ENCODE data around the gene TANGO6.

The TANGO6 gene

GRCh38 chr16:69003500-69003899, 160.2 kb downstream of the TANGO6 start:
- Histone ChIP-seq H3K36me3 (ENCODE audit: control insufficient read depth, insufficient read depth, low read length) (no peaks in the 10 kb centered on the region), H3K4me3 (ENCODE audit: low read depth, low read length) (no peak overlapping the region), H3K27me3 (ENCODE audit: control insufficient read depth, insufficient read depth, low read length) (no peaks in the 10 kb centered on the region), H3K4me1 (ENCODE audit: control insufficient read depth, insufficient read depth, low read length) (no peaks in the 10 kb centered on the region), H3K9me3 (ENCODE audit: control insufficient read depth, insufficient read depth, low read length) (peaks cover 10% of the 10 kb centered on the region), H3K9ac (ENCODE audit: low read depth, low read length) (no peak overlapping the region)

GRCh38 chr16:69005641-69006355, 162.5 kb downstream of the TANGO6 start:
- H3K36me3 ChIP-seq (ENCODE audit: control insufficient read depth, insufficient read depth, low read length) = no peaks in the 10 kb centered on the region
- no peaks in the 10 kb centered on the region for H3K27me3 ChIP-seq (ENCODE audit: control insufficient read depth, insufficient read depth, low read length)
- no peak overlapping the region for H3K9ac ChIP-seq (ENCODE audit: low read depth, low read length)
- no peaks in the 10 kb centered on the region for H3K4me1 ChIP-seq (ENCODE audit: control insufficient read depth, insufficient read depth, low read length)
- H3K4me3 ChIP-seq (ENCODE audit: low read depth, low read length) = no peak overlapping the region
- peaks cover 10% of the 10 kb centered on the region for H3K9me3 ChIP-seq (ENCODE audit: control insufficient read depth, insufficient read depth, low read length)

- Histone ChIP-seq H3K36me3 (ENCODE audit: control insufficient read depth, insufficient read depth, low read length) (no peaks in the 10 kb centered on the region), H3K9me3 (ENCODE audit: control insufficient read depth, insufficient read depth, low read length) (no peaks in the 10 kb centered on the region), H3K4me1 (ENCODE audit: control insufficient read depth, insufficient read depth, low read length) (no peaks in the 10 kb centered on the region), H3K9ac (ENCODE audit: low read depth, low read length) (no peak overlapping the region), H3K4me3 (ENCODE audit: low read depth, low read length) (no peak overlapping the region), H3K27me3 (ENCODE audit: control insufficient read depth, insufficient read depth, low read length) (no peaks in the 10 kb centered on the region)
Measured at GRCh38 chr16:69012906-69013305, 169.6 kb downstream of the TANGO6 start.

GRCh38 chr16:69013991-69014390, 170.7 kb downstream of the TANGO6 start:
- Histone ChIP-seq H3K36me3 (ENCODE audit: control insufficient read depth, insufficient read depth, low read length) (no peaks in the 10 kb centered on the region), H3K9me3 (ENCODE audit: control insufficient read depth, insufficient read depth, low read length) (no peaks in the 10 kb centered on the region), H3K9ac (ENCODE audit: low read depth, low read length) (no peak overlapping the region), H3K4me3 (ENCODE audit: low read depth, low read length) (no peak overlapping the region), H3K27me3 (ENCODE audit: control insufficient read depth, insufficient read depth, low read length) (no peaks in the 10 kb centered on the region), H3K4me1 (ENCODE audit: control insufficient read depth, insufficient read depth, low read length) (no peaks in the 10 kb centered on the region)

- Histone ChIP-seq H3K9ac (ENCODE audit: low read depth, low read length) (no peak overlapping the region), H3K4me3 (ENCODE audit: low read depth, low read length) (no peak overlapping the region), H3K4me1 (ENCODE audit: control insufficient read depth, insufficient read depth, low read length) (no peaks in the 10 kb centered on the region), H3K9me3 (ENCODE audit: control insufficient read depth, insufficient read depth, low read length) (no peaks in the 10 kb centered on the region), H3K27me3 (ENCODE audit: control insufficient read depth, insufficient read depth, low read length) (no peaks in the 10 kb centered on the region), H3K36me3 (ENCODE audit: control insufficient read depth, insufficient read depth, low read length) (no peaks in the 10 kb centered on the region)
Measured at GRCh38 chr16:69014811-69015210, 171.5 kb downstream of the TANGO6 start.

- H3K36me3 ChIP-seq (ENCODE audit: control insufficient read depth, insufficient read depth, low read length) = no peaks in the 10 kb centered on the region
- no peaks in the 10 kb centered on the region for H3K9me3 ChIP-seq (ENCODE audit: control insufficient read depth, insufficient read depth, low read length)
- H3K9ac ChIP-seq (ENCODE audit: low read depth, low read length) = no peak overlapping the region
- no peaks in the 10 kb centered on the region for H3K27me3 ChIP-seq (ENCODE audit: control insufficient read depth, insufficient read depth, low read length)
- no peak overlapping the region for H3K4me3 ChIP-seq (ENCODE audit: low read depth, low read length)
- no peaks in the 10 kb centered on the region for H3K4me1 ChIP-seq (ENCODE audit: control insufficient read depth, insufficient read depth, low read length)
Measured at GRCh38 chr16:69017036-69017783, 173.9 kb downstream of the TANGO6 start.

GRCh38 chr16:69019811-69020210, 176.5 kb downstream of the TANGO6 start:
- Histone ChIP-seq H3K9ac (ENCODE audit: low read depth, low read length) (no peak overlapping the region), H3K27me3 (ENCODE audit: control insufficient read depth, insufficient read depth, low read length) (no peaks in the 10 kb centered on the region), H3K9me3 (ENCODE audit: control insufficient read depth, insufficient read depth, low read length) (no peaks in the 10 kb centered on the region), H3K4me3 (ENCODE audit: low read depth, low read length) (no peak overlapping the region), H3K36me3 (ENCODE audit: control insufficient read depth, insufficient read depth, low read length) (no peaks in the 10 kb centered on the region), H3K4me1 (ENCODE audit: control insufficient read depth, insufficient read depth, low read length) (no peaks in the 10 kb centered on the region)

- Histone ChIP-seq H3K4me3 (ENCODE audit: low read depth, low read length) (no peak overlapping the region), H3K36me3 (ENCODE audit: control insufficient read depth, insufficient read depth, low read length) (no peaks in the 10 kb centered on the region), H3K27me3 (ENCODE audit: control insufficient read depth, insufficient read depth, low read length) (no peaks in the 10 kb centered on the region), H3K9me3 (ENCODE audit: control insufficient read depth, insufficient read depth, low read length) (no peaks in the 10 kb centered on the region), H3K9ac (ENCODE audit: low read depth, low read length) (no peak overlapping the region), H3K4me1 (ENCODE audit: control insufficient read depth, insufficient read depth, low read length) (no peaks in the 10 kb centered on the region)
Measured at GRCh38 chr16:69029121-69029520, 185.8 kb downstream of the TANGO6 start.

- H3K27me3 ChIP-seq (ENCODE audit: control insufficient read depth, insufficient read depth, low read length) = no peaks in the 10 kb centered on the region
- no peak overlapping the region for H3K9ac ChIP-seq (ENCODE audit: low read depth, low read length)
- H3K36me3 ChIP-seq (ENCODE audit: control insufficient read depth, insufficient read depth, low read length) = no peaks in the 10 kb centered on the region
- no peak overlapping the region for H3K4me3 ChIP-seq (ENCODE audit: low read depth, low read length)
- H3K9me3 ChIP-seq (ENCODE audit: control insufficient read depth, insufficient read depth, low read length) = no peaks in the 10 kb centered on the region
- no peaks in the 10 kb centered on the region for H3K4me1 ChIP-seq (ENCODE audit: control insufficient read depth, insufficient read depth, low read length)
Measured at GRCh38 chr16:69031877-69032301, 188.6 kb downstream of the TANGO6 start.

- no peaks in the 10 kb centered on the region for H3K4me1 ChIP-seq (ENCODE audit: control insufficient read depth, insufficient read depth, low read length)
- H3K4me3 ChIP-seq (ENCODE audit: low read depth, low read length) = no peak overlapping the region
- H3K9me3 ChIP-seq (ENCODE audit: control insufficient read depth, insufficient read depth, low read length) = no peaks in the 10 kb centered on the region
- no peaks in the 10 kb centered on the region for H3K27me3 ChIP-seq (ENCODE audit: control insufficient read depth, insufficient read depth, low read length)
- H3K9ac ChIP-seq (ENCODE audit: low read depth, low read length) = no peak overlapping the region
- no peaks in the 10 kb centered on the region for H3K36me3 ChIP-seq (ENCODE audit: control insufficient read depth, insufficient read depth, low read length)
Measured at GRCh38 chr16:69033151-69033949, 190.0 kb downstream of the TANGO6 start.

- Histone ChIP-seq H3K9me3 (ENCODE audit: control insufficient read depth, insufficient read depth, low read length) (no peaks in the 10 kb centered on the region), H3K4me1 (ENCODE audit: control insufficient read depth, insufficient read depth, low read length) (no peaks in the 10 kb centered on the region), H3K9ac (ENCODE audit: low read depth, low read length) (no peak overlapping the region)
Measured at GRCh38 chr16:69035375-69035774, 192.0 kb downstream of the TANGO6 start.

More at GRCh38 chr16:69035375-69035774, 192.0 kb downstream of the TANGO6 start:
- H3K27me3 ChIP-seq (ENCODE audit: control insufficient read depth, insufficient read depth, low read length) = no peaks in the 10 kb centered on the region
- H3K4me3 ChIP-seq (ENCODE audit: low read depth, low read length) = no peak overlapping the region
- H3K36me3 ChIP-seq (ENCODE audit: control insufficient read depth, insufficient read depth, low read length) = no peaks in the 10 kb centered on the region

Measured in iPS-15b (cell line).